Right lobe of liver (tissue), 6 donors: ENCODE measurements around the gene HOXD9. TPM values are rescaled to one million over a fixed set of nuclear protein-coding genes. Genes with fewer than 3 reads are reported as not detected.

Experiments used
- ATAC-seq, 4 donors: fragments of 200-7000 bp; cut with Tn5 transposase; one replicate each; pipeline ENCODE4 v1.9.1; 2020; ENCODE audit warnings: mild to moderate bottlenecking in 4 of 4, moderate library complexity in 4 of 4
- DNase-seq, 3 donors: peaks; one replicate each; pipeline ENCODE4 v3.0.0-alpha.2; 2020
- H3K27ac ChIP-seq, 3 donors: fragments of 200-600 bp; one replicate each; pipeline ENCODE4 v1.8.0; 2022
- H3K27me3 ChIP-seq, 2 donors: fragments of 200-600 bp; one replicate each; pipeline ENCODE4 v1.8.0; 2022
- H3K36me3 ChIP-seq, 4 donors: fragments of 200-600 bp; sonication (generic) in 1 of 4; one replicate each; pipeline versions ENCODE4 v1.5.1 to v1.8.0; 2017 to 2022; ENCODE audit warnings: control low read depth in 1 of 4
- H3K4me1 ChIP-seq, 4 donors: fragments of 200-600 bp; sonication (generic) in 1 of 4; one replicate each; pipeline versions ENCODE4 v1.5.1 to v1.8.0; 2017 to 2022; ENCODE audit warnings: control low read depth in 1 of 4
- H3K4me3 ChIP-seq, 3 donors: fragments of 200-600 bp; one replicate each; pipeline ENCODE4 v1.8.0; 2022
- H3K9me3 ChIP-seq, 4 donors: fragments of 200-600 bp; sonication (generic) in 1 of 4; one replicate each; pipeline versions ENCODE4 v1.5.1 to v1.8.0; 2017 to 2022; ENCODE audit warnings: control low read depth in 1 of 4
- POLR2A ChIP-seq: fragments of 450-650 bp; IDR thresholded peaks from one replicate; pipeline ENCODE4 v1.6.1; 2017; ENCODE audit warnings: antibody characterized with exemption, mild to moderate bottlenecking
- WGBS: methylation state at CpG from one replicate; pipeline ENCODE4 v1.1.6; 2018; ENCODE audit warnings: low coverage, low lambda C conversion rate; ENCODE audit not compliant: insufficient coverage; ENCODE audit errors: missing lambda C conversion rate; 5-methylcytosine and 5-hydroxymethylcytosine counted together
- intact Hi-C, 2 donors: fragments of 100-400 bp; cut with DNase I; formaldehyde crosslinking; loops; one replicate each; pipeline versions ENCODE4 v1.11.2 to v1.14.1; 2022
- total RNA-seq, 6 experiments: library from RNA; depleted of rRNA in 2 of 6; stranded (reverse); fragments of >200 nt in 2 of 6; fragmentation: NEBNext Ultra II Directional in 3 of 6; extraction: Animal tissue kit (Norgen Biotek cat#: 25700) in 3 of 6; gene quantifications; one replicate each; pipeline versions ENCODE4 v1.1.0 to v1.2.4, GENCODE V29; 2016 to 2023
- TF ChIP-seq, protein P1 (sequence below), 4 donors: fragments of 200-600 bp in 3 of 4; fragments of 450-650 bp in 1 of 4; IDR thresholded peaks; one replicate each; pipeline versions ENCODE4 v1.5.1 to v1.8.0; 2016 to 2022; ENCODE audit warnings: antibody characterized with exemption in 4 of 4, mild to moderate bottlenecking in 2 of 4
- donor health status: DM: no; HTN: yes; CAD: no.
- donor health status: DM: no; HTN: no; CAD: no.
- donor health status: DM: no; HTN: no; CAD: no.
- donor health status: DM: no; HTN: yes; CAD: no.
- donor health status: DM: no; HTN: yes; CAD: no.

The HOXD9 gene
- total RNA-seq, 6 experiments from 2014 or later = 0.25 TPM; not detected in 5

DNA sequence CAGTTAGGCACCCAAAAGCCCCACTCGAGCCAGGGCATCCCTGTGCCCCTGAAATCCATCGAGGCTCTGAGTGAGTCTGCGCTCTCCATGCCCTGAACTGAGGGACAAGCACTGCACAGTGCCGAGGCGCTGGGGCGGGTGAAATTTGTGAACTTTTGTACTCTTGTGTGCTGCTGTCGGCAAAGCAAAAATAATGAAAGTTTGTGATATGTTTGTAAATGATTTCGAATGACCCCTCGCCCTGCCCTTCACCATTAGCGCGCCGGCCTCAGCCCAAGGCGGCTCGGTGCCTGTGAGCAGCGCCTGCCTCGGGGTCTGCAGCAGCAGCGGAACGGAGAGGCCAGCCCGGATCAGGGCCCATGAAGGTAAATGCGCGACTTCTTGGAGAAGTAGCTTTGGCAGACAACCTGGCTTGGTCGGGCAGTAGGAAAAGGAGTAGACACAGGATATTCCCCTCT lies 27.0 kb downstream of the HOXD9 start:
- ATAC-seq (no peak), DNase-seq (no peak)
- WGBS = 6% methylated on average over 9 of the region's 22 CpGs
- Histone ChIP-seq H3K27me3 (peaks cover 0 to 71% of the 10 kb centered on the region in 2 donors), H3K4me3 (no peak overlapping the region), H3K4me1 (no peaks in the 10 kb centered on the region), H3K27ac (no peak overlapping the region), H3K36me3 (no peaks in the 10 kb centered on the region), H3K9me3 (no peaks in the 10 kb centered on the region)
- intact Hi-C loops = loop anchor here (10.0 kb wide), 3 partner anchors 305 to 485 kb away; no protein-coding TSS in a partner anchor
- TF ChIP-seq, protein P1, sequence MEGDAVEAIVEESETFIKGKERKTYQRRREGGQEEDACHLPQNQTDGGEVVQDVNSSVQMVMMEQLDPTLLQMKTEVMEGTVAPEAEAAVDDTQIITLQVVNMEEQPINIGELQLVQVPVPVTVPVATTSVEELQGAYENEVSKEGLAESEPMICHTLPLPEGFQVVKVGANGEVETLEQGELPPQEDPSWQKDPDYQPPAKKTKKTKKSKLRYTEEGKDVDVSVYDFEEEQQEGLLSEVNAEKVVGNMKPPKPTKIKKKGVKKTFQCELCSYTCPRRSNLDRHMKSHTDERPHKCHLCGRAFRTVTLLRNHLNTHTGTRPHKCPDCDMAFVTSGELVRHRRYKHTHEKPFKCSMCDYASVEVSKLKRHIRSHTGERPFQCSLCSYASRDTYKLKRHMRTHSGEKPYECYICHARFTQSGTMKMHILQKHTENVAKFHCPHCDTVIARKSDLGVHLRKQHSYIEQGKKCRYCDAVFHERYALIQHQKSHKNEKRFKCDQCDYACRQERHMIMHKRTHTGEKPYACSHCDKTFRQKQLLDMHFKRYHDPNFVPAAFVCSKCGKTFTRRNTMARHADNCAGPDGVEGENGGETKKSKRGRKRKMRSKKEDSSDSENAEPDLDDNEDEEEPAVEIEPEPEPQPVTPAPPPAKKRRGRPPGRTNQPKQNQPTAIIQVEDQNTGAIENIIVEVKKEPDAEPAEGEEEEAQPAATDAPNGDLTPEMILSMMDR (IDR thresholded peaks at IDR 0.05) = no peak
- TF ChIP-seq POLR2A = no peak

- Histone ChIP-seq H3K27ac (no peak overlapping the region), H3K27me3 (peaks cover 0 to 71% of the 10 kb centered on the region in 2 donors), H3K4me1 (no peaks in the 10 kb centered on the region), H3K9me3 (no peaks in the 10 kb centered on the region), H3K4me3 (no peak overlapping the region), H3K36me3 (no peaks in the 10 kb centered on the region)
- ATAC-seq (no peak), DNase-seq (no peak)
- intact Hi-C loops = loop anchor here (10.0 kb wide), 3 partner anchors 305 to 485 kb away; no protein-coding TSS in a partner anchor
- 13% methylated on average over 20 of the region's 24 CpGs for WGBS
- no peak for TF ChIP-seq POLR2A
- TF ChIP-seq, protein P1 (IDR thresholded peaks at IDR 0.05) = no peak
Measured at GRCh38 chr2:176149939-176150583, 27.5 kb downstream of the HOXD9 start.

GRCh38 chr2:176150584-176151441 lies 28.3 kb downstream of the HOXD9 start:
- TF ChIP-seq, protein P1 (IDR thresholded peaks at IDR 0.05) = no peak
- no peak for TF ChIP-seq POLR2A
- DNase-seq = no peak

GRCh38 chr2:176151442-176152287 lies 29.1 kb downstream of the HOXD9 start, which contains the start of gene HOXD4:
TSS of gene HOXD4 (plus strand) at chr2:176151550. CDS start at chr2:176151634, 84 bp downstream.
- 2% methylated on average over 12 of the region's 55 CpGs for whole genome bisulfite sequencing
- no peak for DNase-seq
- no peak within 1 kb of the TSS for H3K4me3 ChIP-seq
- no peaks in the 10 kb centered on the region for H3K36me3 ChIP-seq
- no peak for ATAC-seq
- TF ChIP-seq, protein P1 (IDR thresholded peaks at IDR 0.05) = no peak
- TF ChIP-seq POLR2A = no peak
- peaks cover 0 to 82% of the 10 kb centered on the region in 2 donors for H3K27me3 ChIP-seq
- H3K9me3 ChIP-seq = no peaks in the 10 kb centered on the region
- no peaks in the 10 kb centered on the region for H3K4me1 ChIP-seq
- intact Hi-C loops = no loop called here
- H3K27ac ChIP-seq = no peak within 1 kb of the TSS

More at GRCh38 chr2:176150584-176151441, 28.3 kb downstream of the HOXD9 start:
- no peaks in the 10 kb centered on the region for H3K4me1 ChIP-seq
- intact Hi-C loops = no loop called here
- 6% methylated on average over 6 of the region's 14 CpGs for WGBS
- peaks cover 0 to 76% of the 10 kb centered on the region in 2 donors for H3K27me3 ChIP-seq
- no peak for ATAC-seq
- no peaks in the 10 kb centered on the region for H3K36me3 ChIP-seq
- H3K4me3 ChIP-seq = no peak overlapping the region
- no peaks in the 10 kb centered on the region for H3K9me3 ChIP-seq
- no peak overlapping the region for H3K27ac ChIP-seq
